HL-60 (cell line): ENCODE results near the gene PCDHB3.
"Not testable (repeated sequence)": the region's sequence is repeated elsewhere in the genome, so short reads cannot be mapped to it uniquely, and the experiment has no call there.

Experiments used
- DNase-seq, 2 experiments: peaks; one replicate each; pipeline ENCODE4 v3.0.0-alpha.2; 2010 to 2020; ENCODE audit warnings: low read depth in 1 of 2, low spot score in 1 of 2
- H3K27ac ChIP-seq: fragments of 250-450 bp; sonication (Bioruptor Pico); replicated peaks from 2 replicates; pipeline ENCODE4 v1.5.1; 2020; ENCODE audit warnings: mild to moderate bottlenecking, moderate library complexity
- H3K27me3 ChIP-seq: fragments of 250-450 bp; sonication (Bioruptor Pico); 2 replicates; pipeline ENCODE4 v1.5.1; 2021; ENCODE audit warnings: mild to moderate bottlenecking, moderate library complexity; ENCODE audit not compliant: insufficient read depth, poor library complexity, severe bottlenecking
- H3K4me3 ChIP-seq: replicated peaks from 2 replicates; pipeline ENCODE4 v1.5.1; 2011; ENCODE audit warnings: mild to moderate bottlenecking, control low read depth, low read length; ENCODE audit not compliant: insufficient read depth
- GABPA ChIP-seq: IDR thresholded peaks from 2 replicates; pipeline ENCODE4 v1.6.1; 2012; ENCODE audit warnings: low read depth
- POLR2AphosphoS5 ChIP-seq: IDR thresholded peaks from 2 replicates; pipeline ENCODE4 v1.6.1; 2012; ENCODE audit warnings: low read depth
- SPI1 ChIP-seq: IDR thresholded peaks from 2 replicates; pipeline ENCODE4 v1.6.1; 2012; ENCODE audit warnings: low read depth, mild to moderate bottlenecking, borderline replicate concordance
- TF ChIP-seq, protein P1 (sequence below): IDR thresholded peaks from 2 replicates; pipeline ENCODE4 v1.6.1; 2012; ENCODE audit warnings: low read depth; ENCODE audit not compliant: insufficient replicate concordance
- TF ChIP-seq, protein P2 (sequence below): IDR thresholded peaks from one replicate; pipeline ENCODE4 v1.5.1; 2011; ENCODE audit warnings: low read length, control low read depth, inconsistent platforms; ENCODE audit not compliant: insufficient read depth

The PCDHB3 gene

DNA sequence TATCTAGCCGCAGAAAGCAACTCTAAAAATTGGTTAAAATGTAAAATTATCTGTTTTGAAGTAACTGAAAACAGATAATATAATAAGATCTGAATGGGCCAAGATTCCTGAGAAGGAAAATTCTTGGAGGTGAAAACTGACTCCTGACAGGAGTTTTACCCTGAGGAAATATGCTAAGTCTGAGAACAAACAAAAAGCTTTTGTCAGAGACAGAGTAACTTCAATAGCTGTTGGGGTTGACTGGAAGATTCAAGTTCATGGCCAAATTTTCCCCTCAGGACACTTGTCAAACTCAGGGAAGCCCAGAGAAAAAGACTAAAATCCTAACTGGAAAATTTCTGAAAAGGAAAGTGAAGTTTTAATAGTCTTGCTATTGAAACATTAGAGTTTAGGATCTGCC is 27.0 kb downstream of the PCDHB3 start:
- DNase-seq: no peak
- TF ChIP-seq, protein P1, sequence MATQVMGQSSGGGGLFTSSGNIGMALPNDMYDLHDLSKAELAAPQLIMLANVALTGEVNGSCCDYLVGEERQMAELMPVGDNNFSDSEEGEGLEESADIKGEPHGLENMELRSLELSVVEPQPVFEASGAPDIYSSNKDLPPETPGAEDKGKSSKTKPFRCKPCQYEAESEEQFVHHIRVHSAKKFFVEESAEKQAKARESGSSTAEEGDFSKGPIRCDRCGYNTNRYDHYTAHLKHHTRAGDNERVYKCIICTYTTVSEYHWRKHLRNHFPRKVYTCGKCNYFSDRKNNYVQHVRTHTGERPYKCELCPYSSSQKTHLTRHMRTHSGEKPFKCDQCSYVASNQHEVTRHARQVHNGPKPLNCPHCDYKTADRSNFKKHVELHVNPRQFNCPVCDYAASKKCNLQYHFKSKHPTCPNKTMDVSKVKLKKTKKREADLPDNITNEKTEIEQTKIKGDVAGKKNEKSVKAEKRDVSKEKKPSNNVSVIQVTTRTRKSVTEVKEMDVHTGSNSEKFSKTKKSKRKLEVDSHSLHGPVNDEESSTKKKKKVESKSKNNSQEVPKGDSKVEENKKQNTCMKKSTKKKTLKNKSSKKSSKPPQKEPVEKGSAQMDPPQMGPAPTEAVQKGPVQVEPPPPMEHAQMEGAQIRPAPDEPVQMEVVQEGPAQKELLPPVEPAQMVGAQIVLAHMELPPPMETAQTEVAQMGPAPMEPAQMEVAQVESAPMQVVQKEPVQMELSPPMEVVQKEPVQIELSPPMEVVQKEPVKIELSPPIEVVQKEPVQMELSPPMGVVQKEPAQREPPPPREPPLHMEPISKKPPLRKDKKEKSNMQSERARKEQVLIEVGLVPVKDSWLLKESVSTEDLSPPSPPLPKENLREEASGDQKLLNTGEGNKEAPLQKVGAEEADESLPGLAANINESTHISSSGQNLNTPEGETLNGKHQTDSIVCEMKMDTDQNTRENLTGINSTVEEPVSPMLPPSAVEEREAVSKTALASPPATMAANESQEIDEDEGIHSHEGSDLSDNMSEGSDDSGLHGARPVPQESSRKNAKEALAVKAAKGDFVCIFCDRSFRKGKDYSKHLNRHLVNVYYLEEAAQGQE: no peak
- TF ChIP-seq GABPA (no peak), SPI1 (no peak), POLR2AphosphoS5 (no peak)
- TF ChIP-seq, protein P2, sequence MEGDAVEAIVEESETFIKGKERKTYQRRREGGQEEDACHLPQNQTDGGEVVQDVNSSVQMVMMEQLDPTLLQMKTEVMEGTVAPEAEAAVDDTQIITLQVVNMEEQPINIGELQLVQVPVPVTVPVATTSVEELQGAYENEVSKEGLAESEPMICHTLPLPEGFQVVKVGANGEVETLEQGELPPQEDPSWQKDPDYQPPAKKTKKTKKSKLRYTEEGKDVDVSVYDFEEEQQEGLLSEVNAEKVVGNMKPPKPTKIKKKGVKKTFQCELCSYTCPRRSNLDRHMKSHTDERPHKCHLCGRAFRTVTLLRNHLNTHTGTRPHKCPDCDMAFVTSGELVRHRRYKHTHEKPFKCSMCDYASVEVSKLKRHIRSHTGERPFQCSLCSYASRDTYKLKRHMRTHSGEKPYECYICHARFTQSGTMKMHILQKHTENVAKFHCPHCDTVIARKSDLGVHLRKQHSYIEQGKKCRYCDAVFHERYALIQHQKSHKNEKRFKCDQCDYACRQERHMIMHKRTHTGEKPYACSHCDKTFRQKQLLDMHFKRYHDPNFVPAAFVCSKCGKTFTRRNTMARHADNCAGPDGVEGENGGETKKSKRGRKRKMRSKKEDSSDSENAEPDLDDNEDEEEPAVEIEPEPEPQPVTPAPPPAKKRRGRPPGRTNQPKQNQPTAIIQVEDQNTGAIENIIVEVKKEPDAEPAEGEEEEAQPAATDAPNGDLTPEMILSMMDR: no peak
- Histone ChIP-seq H3K27me3 (no peaks in the 10 kb centered on the region), H3K27ac (no peak overlapping the region), H3K4me3 (no peak overlapping the region)

DNA sequence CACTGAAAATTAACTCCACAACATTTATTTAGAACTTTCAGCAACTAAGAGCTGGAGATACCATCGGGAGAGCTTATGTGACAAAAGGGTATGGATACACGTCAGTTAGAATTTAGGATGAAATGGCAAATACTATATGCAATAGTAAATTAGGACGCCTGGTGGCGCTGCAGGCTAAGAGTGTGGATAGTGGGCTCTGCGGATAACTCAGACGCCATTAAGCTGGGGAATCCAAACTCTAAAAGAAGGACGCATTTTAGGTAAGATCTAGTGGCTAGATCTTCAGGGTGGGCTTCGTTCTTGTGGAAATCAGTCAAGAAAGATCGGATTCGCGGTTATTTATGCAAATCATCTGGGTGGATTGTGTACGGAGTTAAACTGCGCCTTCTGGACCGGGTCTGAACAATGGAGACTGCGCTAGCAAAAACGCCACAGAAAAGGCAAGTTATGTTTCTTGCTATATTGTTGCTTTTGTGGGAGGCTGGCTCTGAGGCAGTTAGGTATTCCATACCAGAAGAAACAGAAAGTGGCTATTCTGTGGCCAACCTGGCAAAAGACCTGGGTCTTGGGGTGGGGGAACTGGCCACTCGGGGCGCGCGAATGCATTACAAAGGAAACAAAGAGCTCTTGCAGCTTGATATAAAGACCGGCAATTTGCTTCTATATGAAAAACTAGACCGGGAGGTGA is 34.9 kb downstream of the PCDHB3 start, which contains the start of gene PCDHB5:
Gene PCDHB5 (plus strand): TSS at position 177 of the 688 bp plus-strand sequence. CDS start 229 bp downstream, at position 406.
- Histone ChIP-seq H3K27ac (no peak within 1 kb of the TSS), H3K27me3 (no peaks in the 10 kb centered on the region), H3K4me3 (no peak within 1 kb of the TSS)
- no peak for DNase-seq
- TF ChIP-seq SPI1 (no peak), GABPA (no peak), POLR2AphosphoS5 (no peak)
- TF ChIP-seq, protein P2: no peak
- TF ChIP-seq, protein P1: no peak

DNA sequence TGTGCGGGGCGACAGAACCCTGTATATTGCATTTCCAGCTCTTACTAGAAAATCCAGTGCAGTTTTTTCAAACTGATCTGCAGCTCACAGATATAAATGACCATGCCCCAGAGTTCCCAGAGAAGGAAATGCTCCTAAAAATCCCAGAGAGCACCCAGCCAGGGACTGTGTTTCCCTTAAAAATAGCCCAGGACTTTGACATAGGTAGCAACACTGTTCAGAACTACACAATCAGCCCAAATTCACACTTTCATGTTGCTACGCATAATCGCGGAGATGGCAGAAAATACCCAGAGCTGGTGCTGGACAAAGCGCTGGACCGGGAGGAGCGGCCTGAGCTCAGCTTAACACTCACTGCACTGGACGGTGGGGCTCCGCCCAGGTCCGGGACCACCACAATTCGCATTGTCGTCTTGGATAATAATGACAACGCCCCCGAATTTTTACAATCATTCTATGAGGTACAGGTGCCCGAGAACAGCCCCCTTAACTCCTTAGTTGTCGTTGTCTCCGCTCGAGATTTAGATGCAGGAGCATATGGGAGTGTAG is 35.5 kb downstream of the PCDHB3 start:
- no peak overlapping the region for H3K27ac ChIP-seq
- no peak overlapping the region for H3K4me3 ChIP-seq
- TF ChIP-seq GABPA: no peak
- TF ChIP-seq, protein P1: no peak
- TF ChIP-seq, protein P2: no peak
- TF ChIP-seq SPI1: no peak
- TF ChIP-seq POLR2AphosphoS5: no peak
- DNase-seq: no peak
- H3K27me3 ChIP-seq: no peaks in the 10 kb centered on the region

DNA sequence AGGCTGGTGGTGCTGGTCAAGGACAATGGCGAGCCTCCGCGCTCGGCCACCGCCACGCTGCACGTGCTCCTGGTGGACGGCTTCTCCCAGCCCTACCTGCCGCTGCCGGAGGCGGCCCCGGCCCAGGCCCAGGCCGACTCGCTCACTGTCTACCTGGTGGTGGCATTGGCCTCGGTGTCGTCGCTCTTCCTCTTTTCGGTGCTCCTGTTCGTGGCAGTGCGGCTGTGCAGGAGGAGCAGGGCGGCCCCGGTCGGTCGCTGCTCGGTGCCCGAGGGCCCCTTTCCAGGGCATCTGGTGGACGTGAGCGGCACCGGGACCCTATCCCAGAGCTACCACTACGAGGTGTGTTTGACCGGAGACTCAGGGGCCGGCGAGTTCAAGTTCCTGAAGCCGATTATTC is 37.1 kb downstream of the PCDHB3 start:
- not testable (repeated sequence) for H3K27me3 ChIP-seq, H3K4me3 ChIP-seq, H3K27ac ChIP-seq, DNase-seq
